HepG2 (cell line): ENCODE results near the gene STYK1. TPM values are rescaled to one million over a fixed set of nuclear protein-coding genes. Genes with fewer than 3 reads are reported as not detected.

Experiments
- MXD4 ChIP-seq: IDR thresholded peaks from 2 replicates; pipeline ENCODE4 v1.6.1; 2016; ENCODE audit warnings: mild to moderate bottlenecking, missing biosample characterization, missing genetic modification reagents
- TAF1 ChIP-seq: sonication (generic); formaldehyde crosslinking; IDR thresholded peaks from 2 replicates; pipeline ENCODE4 v1.4.0; 2020; ENCODE audit warnings: missing genetic modification reagents
- ZNF644 ChIP-seq: IDR thresholded peaks from 2 replicates; pipeline ENCODE4 v1.6.1; 2016; ENCODE audit warnings: low read depth
- polyA plus RNA-seq, 8 experiments: library from polyadenylated mRNA; depleted of rRNA in 3 of 8; stranded (reverse) in 7 of 8; unstranded in 1 of 8; fragments of >200 nt; fragmentation: Illumina TruSeq in 4 of 8; extraction: Trizol in 4 of 8; gene quantifications; 2 replicates each; pipeline versions ENCODE4 v1.2.1 to v1.2.3, GENCODE V29; 2011 to 2016; ENCODE audit warnings: low read depth in 4 of 8, missing spikeins in 1 of 8, mixed read lengths in 1 of 8; ENCODE audit not compliant: insufficient read depth in 1 of 8
- total RNA-seq, 5 experiments: library from RNA; depleted of rRNA; stranded (reverse); fragments of >200 nt; fragmentation: Illumina TruSeq; extraction: Trizol; gene quantifications; 2 replicates each; pipeline ENCODE4 v1.2.3, GENCODE V29; 2016; ENCODE audit warnings: low read depth in 1 of 5

STYK1 gene
- total and polyA plus RNA-seq, 2 of the 13 experiments (the other 11 are each of a cell fraction or from before 2014, with no cell fraction given), result not detected

GRCh38 chr12:10571141-10571540, 102.7 kb downstream of the STYK1 start (continued):
- TF ChIP-seq TAF1 (CRISPR knock-in tag) (no peak), MXD4 (CRISPR knock-in tag) (no peak), ZNF644 (CRISPR knock-in tag) (no peak)

Other genes starting within 250 kb of the STYK1 start
- gene KLRC2, start 238.0 kb downstream of the STYK1 start, total RNA-seq (2016; rRNA removed; fragmentation: Illumina TruSeq; extraction: Trizol), result 0.20 TPM in 1 of 2 replicates, not detected in the other
- gene KLRC2, start 238.0 kb downstream of the STYK1 start, polyA plus RNA-seq (2011; rRNA removed), result 0.22 and 0.49 TPM in 2 replicates
- gene KLRC1, start 220.7 kb downstream of the STYK1 start, total RNA-seq (2016; rRNA removed; fragmentation: Illumina TruSeq; extraction: Trizol), result not detected in 2 replicates
- gene KLRC1, start 220.7 kb downstream of the STYK1 start, polyA plus RNA-seq (2011; rRNA removed), result not detected in 2 replicates
- 7.6 and 9.2 TPM in 2 replicates for gene EIF2S3B, start 168.2 kb downstream of the STYK1 start, total RNA-seq (2016; rRNA removed; fragmentation: Illumina TruSeq; extraction: Trizol)
- 3.6 and 4.9 TPM in 2 replicates for gene EIF2S3B, start 168.2 kb downstream of the STYK1 start, polyA plus RNA-seq (2011; rRNA removed)
- 49.8 and 84.5 TPM in 2 replicates for gene MAGOHB, start 60.4 kb downstream of the STYK1 start, total RNA-seq (2016; rRNA removed; fragmentation: Illumina TruSeq; extraction: Trizol)
- gene MAGOHB, start 60.4 kb downstream of the STYK1 start, polyA plus RNA-seq (2011; rRNA removed), result 5.3 and 7.0 TPM in 2 replicates
- gene YBX3, start 49.3 kb upstream of the STYK1 start, total RNA-seq (2016; rRNA removed; fragmentation: Illumina TruSeq; extraction: Trizol), result 62.6 and 77.5 TPM in 2 replicates
- 99.6 and 107 TPM in 2 replicates for gene YBX3, start 49.3 kb upstream of the STYK1 start, polyA plus RNA-seq (2011; rRNA removed)
- gene TAS2R7, start 128.6 kb upstream of the STYK1 start, total RNA-seq (2016; rRNA removed; fragmentation: Illumina TruSeq; extraction: Trizol), result not detected in 2 replicates
- not detected in 2 replicates for gene TAS2R7, start 128.6 kb upstream of the STYK1 start, polyA plus RNA-seq (2011; rRNA removed)
- gene TAS2R8, start 133.2 kb upstream of the STYK1 start, total RNA-seq (2016; rRNA removed; fragmentation: Illumina TruSeq; extraction: Trizol), result 0.09 TPM in 1 of 2 replicates, not detected in the other
- not detected in 2 replicates for gene TAS2R8, start 133.2 kb upstream of the STYK1 start, polyA plus RNA-seq (2011; rRNA removed)
- gene TAS2R9, start 136.1 kb upstream of the STYK1 start, total RNA-seq (2016; rRNA removed; fragmentation: Illumina TruSeq; extraction: Trizol), result 0.11 TPM in 1 of 2 replicates, not detected in the other
- gene TAS2R9, start 136.1 kb upstream of the STYK1 start, polyA plus RNA-seq (2011; rRNA removed), result not detected in 2 replicates
- 1.00 TPM in 1 of 2 replicates, not detected in the other for gene TAS2R10, start 152.3 kb upstream of the STYK1 start, total RNA-seq (2016; rRNA removed; fragmentation: Illumina TruSeq; extraction: Trizol)
- gene TAS2R10, start 152.3 kb upstream of the STYK1 start, polyA plus RNA-seq (2011; rRNA removed), result 0.98 and 1.1 TPM in 2 replicates
- gene PRR4, start 175.4 kb upstream of the STYK1 start, total RNA-seq (2016; rRNA removed; fragmentation: Illumina TruSeq; extraction: Trizol), result 1.2 and 2.3 TPM in 2 replicates
- gene PRR4, start 175.4 kb upstream of the STYK1 start, polyA plus RNA-seq (2011; rRNA removed), result 5.4 and 6.0 TPM in 2 replicates
- gene PRH1, start 210.2 kb upstream of the STYK1 start, total RNA-seq (2016; rRNA removed; fragmentation: Illumina TruSeq; extraction: Trizol), result 5.5 and 18.8 TPM in 2 replicates
- 5.3 and 6.4 TPM in 2 replicates for gene PRH1, start 210.2 kb upstream of the STYK1 start, polyA plus RNA-seq (2011; rRNA removed)
- 0.46 and 1.3 TPM in 2 replicates for gene TAS2R13, start 235.5 kb upstream of the STYK1 start, total RNA-seq (2016; rRNA removed; fragmentation: Illumina TruSeq; extraction: Trizol)
- gene TAS2R13, start 235.5 kb upstream of the STYK1 start, polyA plus RNA-seq (2011; rRNA removed), result 0.27 and 0.33 TPM in 2 replicates